Mesothelial cell of epicardium (in vitro differentiated cells): Measurements from ENCODE around the gene LIN7A. TPM values are rescaled to one million over a fixed set of nuclear protein-coding genes. Genes with fewer than 3 reads are reported as not detected.
A peak's percentile ranks its signal among the peaks of the same experiment; 100 is the strongest.

ENCODE experiments used
- DNase-seq, 2 experiments: peaks; one replicate each; pipeline ENCODE4 v3.0.0; 2021; ENCODE audit warnings: low spot score in 2 of 2; ENCODE audit not compliant: unreplicated experiment in 2 of 2
- H3K27ac Mint-ChIP-seq: 2 replicates; pipeline ENCODE4 v1.8.0; 2021; ENCODE audit warnings: mixed read lengths
- H3K27me3 Mint-ChIP-seq: 2 replicates; pipeline ENCODE4 v1.8.0; 2021; ENCODE audit warnings: low read depth, mixed read lengths
- H3K36me3 Mint-ChIP-seq: 2 replicates; pipeline ENCODE4 v1.8.0; 2021; ENCODE audit warnings: mixed read lengths
- H3K4me1 Mint-ChIP-seq: 2 replicates; pipeline ENCODE4 v1.8.0; 2021; ENCODE audit warnings: mixed read lengths
- H3K4me3 Mint-ChIP-seq: 2 replicates; pipeline ENCODE4 v1.8.0; 2021; ENCODE audit warnings: mild to moderate bottlenecking, moderate library complexity, mixed read lengths
- H3K9me3 Mint-ChIP-seq: 2 replicates; pipeline ENCODE4 v1.8.0; 2021; ENCODE audit warnings: mixed read lengths
- total RNA-seq: library from RNA; stranded (reverse); gene quantifications from 3 replicates; pipeline ENCODE4 v1.2.1, GENCODE V29; 2021
- TF ChIP-seq, protein P1 (sequence below): fragments of 200-600 bp; sonication (generic); IDR thresholded peaks from one replicate; pipeline ENCODE4 v1.5.0; 2021; ENCODE audit warnings: antibody characterized with exemption; ENCODE audit not compliant: unreplicated experiment

Gene LIN7A, protein sequence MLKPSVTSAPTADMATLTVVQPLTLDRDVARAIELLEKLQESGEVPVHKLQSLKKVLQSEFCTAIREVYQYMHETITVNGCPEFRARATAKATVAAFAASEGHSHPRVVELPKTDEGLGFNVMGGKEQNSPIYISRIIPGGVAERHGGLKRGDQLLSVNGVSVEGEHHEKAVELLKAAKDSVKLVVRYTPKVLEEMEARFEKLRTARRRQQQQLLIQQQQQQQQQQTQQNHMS
- 9.0 to 10.0 TPM (median 9.9 TPM) in 3 replicates for total RNA-seq

DNA sequence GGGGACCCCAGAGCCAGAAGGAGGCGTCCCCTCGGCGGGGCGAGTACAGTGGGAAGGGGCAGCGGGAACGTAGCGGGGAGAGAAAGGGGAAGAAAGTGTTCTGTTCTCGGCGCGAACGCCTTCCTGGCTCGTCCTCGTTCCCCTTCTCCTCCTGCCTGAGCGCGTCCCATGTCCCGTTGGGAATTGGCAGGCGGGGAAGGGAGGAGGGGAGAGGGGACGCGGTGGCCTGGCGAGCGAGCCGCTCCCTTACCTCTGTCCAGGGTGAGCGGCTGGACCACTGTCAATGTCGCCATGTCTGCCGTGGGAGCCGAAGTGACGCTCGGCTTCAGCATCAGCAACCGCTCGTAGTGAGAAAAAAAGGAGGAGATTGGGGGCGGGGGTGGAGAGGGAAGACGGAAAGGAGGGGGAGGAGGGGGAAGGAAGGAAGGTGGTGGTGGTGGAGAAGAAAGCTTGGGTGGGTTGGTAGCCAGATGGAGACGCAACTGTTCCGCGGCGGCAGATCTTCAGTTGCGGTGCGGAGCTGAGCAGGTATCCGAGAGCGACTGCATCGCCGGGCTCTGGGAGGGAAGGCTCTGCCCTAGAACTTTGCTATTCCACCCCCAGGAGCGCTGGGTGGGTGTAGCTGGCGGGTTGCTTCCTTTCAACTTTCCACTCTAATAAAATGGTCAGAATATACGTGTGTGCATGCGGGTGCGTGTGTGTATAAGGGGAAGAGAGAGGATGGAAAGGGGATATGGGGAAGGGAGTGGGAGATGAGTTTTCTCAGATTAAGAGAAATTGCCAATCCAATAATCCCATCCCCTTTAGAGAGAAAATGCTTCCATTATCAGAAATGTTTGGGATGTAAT lies at the start of gene LIN7A:
LIN7A (minus strand) TSS at position 544 of the 848 bp plus-strand sequence; CDS start at position 332, 212 bp downstream.
- DNase-seq, result peak; percentile 31 to 63
- TF ChIP-seq, protein P1, sequence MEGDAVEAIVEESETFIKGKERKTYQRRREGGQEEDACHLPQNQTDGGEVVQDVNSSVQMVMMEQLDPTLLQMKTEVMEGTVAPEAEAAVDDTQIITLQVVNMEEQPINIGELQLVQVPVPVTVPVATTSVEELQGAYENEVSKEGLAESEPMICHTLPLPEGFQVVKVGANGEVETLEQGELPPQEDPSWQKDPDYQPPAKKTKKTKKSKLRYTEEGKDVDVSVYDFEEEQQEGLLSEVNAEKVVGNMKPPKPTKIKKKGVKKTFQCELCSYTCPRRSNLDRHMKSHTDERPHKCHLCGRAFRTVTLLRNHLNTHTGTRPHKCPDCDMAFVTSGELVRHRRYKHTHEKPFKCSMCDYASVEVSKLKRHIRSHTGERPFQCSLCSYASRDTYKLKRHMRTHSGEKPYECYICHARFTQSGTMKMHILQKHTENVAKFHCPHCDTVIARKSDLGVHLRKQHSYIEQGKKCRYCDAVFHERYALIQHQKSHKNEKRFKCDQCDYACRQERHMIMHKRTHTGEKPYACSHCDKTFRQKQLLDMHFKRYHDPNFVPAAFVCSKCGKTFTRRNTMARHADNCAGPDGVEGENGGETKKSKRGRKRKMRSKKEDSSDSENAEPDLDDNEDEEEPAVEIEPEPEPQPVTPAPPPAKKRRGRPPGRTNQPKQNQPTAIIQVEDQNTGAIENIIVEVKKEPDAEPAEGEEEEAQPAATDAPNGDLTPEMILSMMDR, result no peak
- Mint-ChIP-seq H3K27me3 (peaks cover 39% of the 10 kb centered on the region), H3K4me1 (peaks cover 26% of the 10 kb centered on the region), H3K9me3 (no peaks in the 10 kb centered on the region), H3K4me3 (peak within 1 kb of the TSS; percentile 92), H3K36me3 (no peaks in the 10 kb centered on the region), H3K27ac (no peak within 1 kb of the TSS)

DNA sequence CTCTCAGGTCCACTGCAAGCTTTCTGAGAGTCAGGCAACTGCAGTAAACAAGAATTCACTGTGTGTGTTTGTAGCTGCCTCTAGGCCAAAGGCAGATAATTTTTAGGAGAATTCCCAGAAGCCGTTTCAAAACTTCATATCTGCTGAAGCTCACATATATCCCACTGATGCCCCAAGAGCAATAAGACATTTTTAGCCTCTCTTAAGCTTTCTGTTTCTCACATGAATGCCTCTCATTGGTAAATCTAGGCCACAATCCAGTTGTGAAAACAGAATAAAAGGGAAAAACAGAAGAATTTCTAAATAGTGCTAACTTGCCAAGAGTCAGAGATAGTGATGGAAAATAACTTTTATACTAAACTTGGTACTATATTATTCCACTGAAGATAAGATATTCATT lies 48.5 kb upstream of the LIN7A start:
- no peak overlapping the region for H3K27ac Mint-ChIP-seq
- no peak overlapping the region for H3K4me3 Mint-ChIP-seq
- no peak for DNase-seq
- no peaks in the 10 kb centered on the region for H3K36me3 Mint-ChIP-seq
- no peaks in the 10 kb centered on the region for H3K9me3 Mint-ChIP-seq
- H3K4me1 Mint-ChIP-seq, result no peaks in the 10 kb centered on the region
- peaks cover 2% of the 10 kb centered on the region for H3K27me3 Mint-ChIP-seq
- TF ChIP-seq, protein P1, result no peak

DNA sequence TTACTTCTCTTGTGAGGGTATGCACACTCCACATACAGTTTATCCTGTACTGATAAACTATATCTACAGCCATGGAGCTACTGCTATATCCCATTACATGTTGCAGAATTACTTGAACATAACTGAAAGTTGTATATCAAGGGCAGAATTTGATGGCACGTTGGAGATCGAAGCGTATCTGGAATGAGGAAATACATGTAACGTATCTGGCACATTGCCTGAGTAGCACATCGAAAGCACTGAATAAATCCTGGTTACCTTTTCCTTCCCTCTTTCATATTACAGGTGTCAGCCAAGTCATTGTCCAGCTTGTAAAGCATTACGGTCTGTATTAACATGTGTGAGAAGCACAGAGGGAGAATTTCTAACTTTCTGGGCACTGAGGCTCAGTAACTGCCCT lies 42.1 kb upstream of the LIN7A start:
- peaks cover 6% of the 10 kb centered on the region for H3K9me3 Mint-ChIP-seq
- TF ChIP-seq, protein P1, result no peak
- no peak for DNase-seq
- no peak overlapping the region for H3K4me3 Mint-ChIP-seq
- H3K27ac Mint-ChIP-seq, result no peak overlapping the region
- H3K27me3 Mint-ChIP-seq, result peaks cover 4% of the 10 kb centered on the region
- H3K36me3 Mint-ChIP-seq, result no peaks in the 10 kb centered on the region
- peaks cover 12% of the 10 kb centered on the region for H3K4me1 Mint-ChIP-seq

DNA sequence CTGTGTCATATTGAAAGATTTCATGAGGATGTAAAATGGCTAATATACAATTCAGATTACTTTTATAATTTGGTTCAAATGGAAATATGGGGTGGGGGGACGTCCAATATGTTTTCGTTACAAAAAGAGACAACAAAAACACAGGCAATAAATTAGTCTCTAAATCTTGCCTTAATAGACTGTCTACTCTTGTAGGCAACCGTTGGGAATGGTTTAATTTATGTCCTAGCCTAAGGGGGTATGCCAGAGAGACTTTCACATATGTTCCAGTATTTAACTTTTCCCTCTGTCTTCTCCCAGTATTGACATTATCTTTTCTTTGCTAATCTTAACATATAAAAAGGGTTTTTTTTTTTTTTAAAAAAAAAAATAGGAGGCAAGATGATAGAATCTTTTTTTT lies 41.5 kb upstream of the LIN7A start:
- TF ChIP-seq, protein P1, result no peak
- H3K27me3 Mint-ChIP-seq, result peaks cover 4% of the 10 kb centered on the region
- H3K36me3 Mint-ChIP-seq, result no peaks in the 10 kb centered on the region
- DNase-seq, result no peak
- H3K9me3 Mint-ChIP-seq, result peaks cover 6% of the 10 kb centered on the region
- H3K4me3 Mint-ChIP-seq, result no peak overlapping the region
- no peak overlapping the region for H3K27ac Mint-ChIP-seq
- peaks cover 12% of the 10 kb centered on the region for H3K4me1 Mint-ChIP-seq

DNA sequence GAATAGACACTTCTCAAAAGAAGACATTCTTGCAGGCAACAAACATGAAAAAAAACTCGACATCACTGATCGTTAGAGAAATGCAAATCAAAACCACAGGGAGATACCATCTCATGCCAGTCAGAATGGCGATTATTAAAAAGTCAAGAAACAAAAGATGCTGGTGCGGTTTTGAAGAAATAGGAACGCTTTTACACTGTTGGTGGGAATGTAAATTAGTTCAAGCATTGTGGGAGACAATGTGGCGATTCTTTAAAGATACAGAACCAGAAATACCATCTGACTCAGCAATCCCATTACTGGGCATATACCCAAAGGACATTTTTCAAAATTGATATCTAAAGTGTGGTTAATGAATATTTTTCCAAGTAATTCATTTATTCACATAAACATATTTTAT lies 39.6 kb upstream of the LIN7A start:
- TF ChIP-seq, protein P1, result no peak
- DNase-seq, result no peak
- peaks cover 2% of the 10 kb centered on the region for H3K27me3 Mint-ChIP-seq
- peaks cover 6% of the 10 kb centered on the region for H3K9me3 Mint-ChIP-seq
- H3K27ac Mint-ChIP-seq, result no peak overlapping the region
- no peaks in the 10 kb centered on the region for H3K36me3 Mint-ChIP-seq
- H3K4me3 Mint-ChIP-seq, result no peak overlapping the region
- peaks cover 12% of the 10 kb centered on the region for H3K4me1 Mint-ChIP-seq
